Calu3 (cell line): ENCODE results near the gene SH3BP1. TPM values are rescaled to one million over a fixed set of nuclear protein-coding genes. Genes with fewer than 3 reads are reported as not detected.

Experiments used
- BruUV-seq: library from RNA; stranded (reverse); fragments of 400-500 nt; replicated peaks from 2 replicates; lab custom pipeline; 2021; lab: Mats Ljungman, UMichigan
- CTCF ChIA-PET: fragments of 300-600 bp; sonication (Branson Sonifier 250); formaldehyde crosslinking; loops from one replicate; lab custom pipeline; 2022; ENCODE audit warnings: antibody characterized with exemption; lab: Charles Lee
- DNase-seq: peaks from one replicate; pipeline ENCODE4 v3.0.0; 2022
- H3K27ac Mint-ChIP-seq: one replicate; pipeline ENCODE4 v1.8.0; 2022; ENCODE audit warnings: mixed read lengths; ENCODE audit not compliant: unreplicated experiment
- H3K27me3 Mint-ChIP-seq: one replicate; pipeline ENCODE4 v1.8.0; 2022; ENCODE audit warnings: mixed read lengths; ENCODE audit not compliant: unreplicated experiment
- H3K36me3 Mint-ChIP-seq: one replicate; pipeline ENCODE4 v1.8.0; 2022; ENCODE audit warnings: mild to moderate bottlenecking, moderate library complexity, mixed read lengths; ENCODE audit not compliant: insufficient read depth, unreplicated experiment
- H3K4me1 Mint-ChIP-seq: one replicate; pipeline ENCODE4 v1.8.0; 2022; ENCODE audit warnings: mild to moderate bottlenecking, low read depth, mixed read lengths; ENCODE audit not compliant: unreplicated experiment
- H3K4me3 Mint-ChIP-seq: one replicate; pipeline ENCODE4 v1.8.0; 2022; ENCODE audit warnings: mild to moderate bottlenecking, low read depth, moderate library complexity, mixed read lengths; ENCODE audit not compliant: unreplicated experiment
- H3K9me3 Mint-ChIP-seq: one replicate; pipeline ENCODE4 v1.8.0; 2022; ENCODE audit warnings: low read depth, mixed read lengths; ENCODE audit not compliant: unreplicated experiment
- CTCF ChIP-seq: fragments of 200-600 bp; IDR thresholded peaks from one replicate; pipeline ENCODE4 v1.8.0; 2022; ENCODE audit warnings: antibody characterized with exemption; ENCODE audit not compliant: unreplicated experiment
- intact Hi-C: fragments of 100-400 bp; cut with micrococcal nuclease; formaldehyde crosslinking; loops from one replicate; pipeline ENCODE4 v1.10.0; 2022; ENCODE audit not compliant: unreplicated experiment
- total RNA-seq: library from RNA; stranded (reverse); gene quantifications from 2 replicates; pipeline ENCODE4 v1.2.3, GENCODE V29; 2022

SH3BP1 gene
- total RNA-seq, 1 experiment from 2014 or later, result 17.6 TPM

GRCh38 chr22:37611207-37611606 is 28.3 kb upstream of the SH3BP1 start:
- no TSS peak for BruUV-seq
- intact Hi-C loops, result no loop called here
- TF ChIP-seq CTCF, result no peak
- Mint-ChIP-seq H3K36me3 (peaks cover 53% of the 10 kb centered on the region), H3K27ac (no peak overlapping the region), H3K4me3 (no peak overlapping the region), H3K4me1 (no peaks in the 10 kb centered on the region), H3K9me3 (no peaks in the 10 kb centered on the region), H3K27me3 (no peaks in the 10 kb centered on the region)
- DNase-seq, result no peak
- CTCF ChIA-PET, result no interaction called here

- TF ChIP-seq CTCF, result no peak
- BruUV-seq, result no TSS peak
- CTCF ChIA-PET, result no interaction called here
Measured at GRCh38 chr22:37616201-37617083, 23.0 kb upstream of the SH3BP1 start.

GRCh38 chr22:37617431-37617830 is 22.0 kb upstream of the SH3BP1 start:
- Mint-ChIP-seq H3K4me1 (no peaks in the 10 kb centered on the region), H3K9me3 (no peaks in the 10 kb centered on the region), H3K27me3 (no peaks in the 10 kb centered on the region), H3K27ac (no peak overlapping the region), H3K4me3 (no peak overlapping the region), H3K36me3 (peaks cover 44% of the 10 kb centered on the region)
- intact Hi-C loops, result no loop called here
- no peak for TF ChIP-seq CTCF
- CTCF ChIA-PET, result no interaction called here
- BruUV-seq, result TSS peak; percentile 28
- no peak for DNase-seq

More at GRCh38 chr22:37616201-37617083, 23.0 kb upstream of the SH3BP1 start:
- DNase-seq, result no peak
- H3K27me3 Mint-ChIP-seq, result no peaks in the 10 kb centered on the region
- peaks cover 48% of the 10 kb centered on the region for H3K36me3 Mint-ChIP-seq
- no peak overlapping the region for H3K27ac Mint-ChIP-seq
- H3K4me3 Mint-ChIP-seq, result no peak overlapping the region
- intact Hi-C loops, result no loop called here
- H3K9me3 Mint-ChIP-seq, result no peaks in the 10 kb centered on the region
- H3K4me1 Mint-ChIP-seq, result no peaks in the 10 kb centered on the region

GRCh38 chr22:37618072-37618656 is 21.3 kb upstream of the SH3BP1 start:
- intact Hi-C loops, result no loop called here
- H3K27me3 Mint-ChIP-seq, result no peaks in the 10 kb centered on the region
- peaks cover 38% of the 10 kb centered on the region for H3K36me3 Mint-ChIP-seq
- H3K27ac Mint-ChIP-seq, result no peak overlapping the region
- CTCF ChIA-PET, result interaction anchor here (0.5 kb wide), 1 partner anchor 619 kb away, joined by 4 read pairs; no protein-coding TSS in a partner anchor
- no peak for TF ChIP-seq CTCF
- no peak overlapping the region for H3K4me3 Mint-ChIP-seq
- no TSS peak for BruUV-seq
- no peaks in the 10 kb centered on the region for H3K4me1 Mint-ChIP-seq
- DNase-seq, result no peak
- no peaks in the 10 kb centered on the region for H3K9me3 Mint-ChIP-seq
